IMR-90 (cell line): Measurements from ENCODE around the gene RADX. TPM values are rescaled to one million over a fixed set of nuclear protein-coding genes. Genes with fewer than 3 reads are reported as not detected.

Experiments
- ATAC-seq: fragments of 200-7000 bp; cut with Tn5 transposase; 2 replicates; pipeline ENCODE4 v1.9.1; 2020; ENCODE audit warnings: low read depth, mild to moderate bottlenecking, moderate library complexity
- BruUV-seq: library from RNA; stranded (reverse); fragments of 400-500 nt; replicated peaks from 2 replicates; lab custom pipeline; 2021; lab: Mats Ljungman, UMichigan
- CTCF ChIA-PET: fragments of 300-600 bp; formaldehyde crosslinking; extraction: SDS; loops from one replicate; lab custom pipeline; 2021; ENCODE audit warnings: antibody characterized with exemption; lab: Yijun Ruan, JAX
- POLR2A ChIA-PET: fragments of 300-600 bp; sonication (Branson Sonifier 250); formaldehyde crosslinking; loops from one replicate; lab custom pipeline; 2022; ENCODE audit warnings: antibody characterized with exemption; ENCODE audit not compliant: unreplicated experiment; lab: Charles Lee
- DNase-seq: peaks from one replicate; pipeline ENCODE4 v3.0.0; 2013
- H2AFZ ChIP-seq: replicated peaks from 2 replicates; pipeline ENCODE3; 2013; ENCODE audit warnings: low read length, mild to moderate bottlenecking; ENCODE audit not compliant: poor library complexity
- H2AK5ac ChIP-seq: 2 replicates; pipeline ENCODE4 v1.6.1; 2013; ENCODE audit warnings: low read depth, low read length, inconsistent platforms
- H2AK9ac ChIP-seq: replicated peaks from 2 replicates; pipeline ENCODE3; 2013; ENCODE audit warnings: mild to moderate bottlenecking, low read depth, low read length, moderate library complexity; ENCODE audit not compliant: poor library complexity
- H2BK120ac ChIP-seq: 2 replicates; pipeline ENCODE4 v1.6.1; 2013; ENCODE audit warnings: low read depth, low read length, inconsistent platforms
- H2BK15ac ChIP-seq: 3 replicates; pipeline ENCODE4 v1.6.1; 2013; ENCODE audit warnings: low read depth, low read length, inconsistent platforms
- H2BK20ac ChIP-seq: 2 replicates; pipeline ENCODE4 v1.6.1; 2013; ENCODE audit warnings: low read depth, mild to moderate bottlenecking, inconsistent platforms, low read length, moderate library complexity
- H2BK5ac ChIP-seq: 2 replicates; pipeline ENCODE4 v1.6.1; 2013; ENCODE audit warnings: mild to moderate bottlenecking, low read depth, low read length, inconsistent platforms; ENCODE audit not compliant: poor library complexity, severe bottlenecking
- H3K14ac ChIP-seq: replicated peaks from 2 replicates; pipeline ENCODE4 v1.6.1; 2013; ENCODE audit warnings: low read depth, low read length, inconsistent platforms
- H3K18ac ChIP-seq: 2 replicates; pipeline ENCODE4 v1.6.1; 2013; ENCODE audit warnings: low read depth, low read length, control low read depth
- H3K23ac ChIP-seq: 2 replicates; pipeline ENCODE4 v1.6.1; 2013; ENCODE audit warnings: low read depth, low read length, inconsistent platforms
- H3K27ac ChIP-seq: 2 replicates; pipeline ENCODE4 v1.5.1; 2013; ENCODE audit warnings: mild to moderate bottlenecking, control low read depth, low read length; ENCODE audit not compliant: insufficient read depth
- H3K27me3 ChIP-seq: 2 replicates; pipeline ENCODE4 v1.6.1; 2013; ENCODE audit warnings: low read length; ENCODE audit not compliant: control insufficient read depth, insufficient read depth
- H3K36me3 ChIP-seq: 2 replicates; pipeline ENCODE4 v1.6.1; 2013; ENCODE audit warnings: low read length, mixed read lengths; ENCODE audit not compliant: control insufficient read depth, insufficient read depth
- H3K4ac ChIP-seq: 2 replicates; pipeline ENCODE4 v1.6.1; 2013; ENCODE audit warnings: low read depth, low read length, inconsistent platforms
- H3K4me1 ChIP-seq: 2 replicates; pipeline ENCODE4 v1.6.1; 2013; ENCODE audit warnings: low read length, mixed read lengths; ENCODE audit not compliant: control insufficient read depth, insufficient read depth
- H3K4me2 ChIP-seq: 2 replicates; pipeline ENCODE4 v1.6.1; 2013; ENCODE audit warnings: low read depth, mild to moderate bottlenecking, control low read depth, low read length, moderate library complexity
- H3K4me3 ChIP-seq: 2 replicates; pipeline ENCODE4 v1.5.1; 2013; ENCODE audit warnings: low read depth, mild to moderate bottlenecking, control low read depth, low read length, moderate library complexity; ENCODE audit not compliant: insufficient read depth
- H3K56ac ChIP-seq: 2 replicates; pipeline ENCODE4 v1.6.1; 2013; ENCODE audit warnings: low read length, inconsistent platforms; ENCODE audit not compliant: insufficient read depth; ENCODE audit errors: extremely low read depth
- H3K79me1 ChIP-seq, 2 experiments: 2 replicates each; pipeline ENCODE4 v1.6.1; 2013; ENCODE audit warnings: low read length in 2 of 2, inconsistent platforms in 1 of 2, low read depth in 1 of 2
- H3K9ac ChIP-seq: 2 replicates; pipeline ENCODE4 v1.6.1; 2013; ENCODE audit warnings: low read depth, low read length, control low read depth
- H3K9me1 ChIP-seq: 2 replicates; pipeline ENCODE4 v1.6.1; 2013; ENCODE audit warnings: low read length, inconsistent platforms; ENCODE audit not compliant: insufficient read depth
- H3K9me3 ChIP-seq: 2 replicates; pipeline ENCODE4 v1.6.1; 2013; ENCODE audit warnings: low read length; ENCODE audit not compliant: control insufficient read depth, insufficient read depth
- H4K20me1 ChIP-seq: 2 replicates; pipeline ENCODE4 v1.6.1; 2013; ENCODE audit warnings: low read length, inconsistent platforms; ENCODE audit not compliant: insufficient read depth
- H4K5ac ChIP-seq: 2 replicates; pipeline ENCODE4 v1.6.1; 2013; ENCODE audit warnings: mild to moderate bottlenecking, low read depth, low read length, control low read depth
- H4K8ac ChIP-seq, 2 experiments: 2 replicates each; pipeline ENCODE4 v1.6.1; 2013; ENCODE audit warnings: low read depth in 2 of 2, low read length in 2 of 2, control low read depth in 1 of 2, inconsistent platforms in 1 of 2
- H4K91ac ChIP-seq: 2 replicates; pipeline ENCODE4 v1.6.1; 2013; ENCODE audit warnings: low read depth, low read length, inconsistent platforms; ENCODE audit not compliant: insufficient read depth
- FOS ChIP-seq: fragments of 150-350 bp; IDR thresholded peaks from 2 replicates; pipeline ENCODE4 v1.6.1; 2016; ENCODE audit warnings: low read depth, low read length
- MAFK ChIP-seq: IDR thresholded peaks from 2 replicates; pipeline ENCODE4 v1.6.1; 2012; ENCODE audit warnings: low read depth, low read length, improper control_type of control experiment
- NFE2L2 ChIP-seq: fragments of 150-350 bp; IDR thresholded peaks from 2 replicates; pipeline ENCODE4 v1.6.1; 2016; ENCODE audit warnings: low read depth, mild to moderate bottlenecking, low read length
- POLR2A ChIP-seq: IDR thresholded peaks from 2 replicates; pipeline ENCODE4 v1.6.1; 2012; ENCODE audit warnings: mild to moderate bottlenecking, low read depth, low read length
- WGBS, 2 experiments: methylation state at CpG; one replicate each; pipeline versions ENCODE4 v1.1.5 to v1.1.7; 2013; ENCODE audit warnings: missing lambda C conversion rate in 2 of 2; ENCODE audit not compliant: insufficient read length in 1 of 2; ENCODE audit errors: extremely low coverage in 2 of 2; 5-methylcytosine and 5-hydroxymethylcytosine counted together
- dilution Hi-C: fragments of 300-500 bp; cut with HindIII; formaldehyde crosslinking; loops from one replicate; pipeline ENCODE4 v1.14.3; 2018; ENCODE audit warnings: low sequenced_read_pairs; ENCODE audit not compliant: unreplicated experiment
- in situ Hi-C: fragments of 300-500 bp; cut with MboI; formaldehyde crosslinking; loops from 3 replicates; pipeline ENCODE4 v1.14.3; 2019; ENCODE audit warnings: low sequenced_read_pairs, inconsistent platforms, mixed read lengths
- intact Hi-C: fragments of 100-400 bp; cut with micrococcal nuclease; formaldehyde crosslinking; loops from 2 replicates; pipeline ENCODE4 v1.10.0; 2022
- polyA plus RNA-seq, 3 experiments: library from polyadenylated mRNA; depleted of rRNA; stranded (reverse); fragments of >200 nt; gene quantifications; 2 replicates each; pipeline ENCODE4 v1.2.3, GENCODE V29; 2012; ENCODE audit warnings: low replicate concordance in 1 of 3
- total RNA-seq: library from RNA; depleted of rRNA; stranded (reverse); fragments of >200 nt; gene quantifications from 2 replicates; pipeline ENCODE4 v1.2.3, GENCODE V29; 2012

The RADX gene
- total and polyA plus RNA-seq, 2 of the 4 experiments (the other 2 are of a cell fraction) = 1.6 to 1.8 TPM

GRCh38 chrX:106711375-106711774, 99.6 kb downstream of the RADX start:
- Histone ChIP-seq H3K4ac (no peak overlapping the region), H4K8ac (no peak overlapping the region), H2AFZ (no peak overlapping the region), H3K36me3 (no peaks in the 10 kb centered on the region), H3K23ac (no peak overlapping the region), H4K91ac (no peak overlapping the region), H3K18ac (no peak overlapping the region), H2BK120ac (no peak overlapping the region), H3K9ac (no peak overlapping the region), H3K56ac (no peak overlapping the region), H3K9me1 (no peaks in the 10 kb centered on the region), H3K4me1 (peaks cover 1% of the 10 kb centered on the region; the same call in 1 of the 2 replicates), H4K5ac (no peak overlapping the region), H3K4me2 (no peak overlapping the region), H3K4me3 (no peak overlapping the region), H3K9me3 (no peaks in the 10 kb centered on the region), H2AK5ac (no peak overlapping the region), H3K14ac (no peak overlapping the region), H3K27me3 (no peaks in the 10 kb centered on the region; the same call in 1 of the 2 replicates), H3K79me1 (no peaks in the 10 kb centered on the region), H2BK20ac (no peak overlapping the region), H4K20me1 (no peaks in the 10 kb centered on the region), H3K27ac (no peak overlapping the region), H2BK15ac (no peak overlapping the region), H2AK9ac (no peak overlapping the region), H2BK5ac (no peak overlapping the region)
- dilution Hi-C loops = no loop called here
- ChIA-PET POLR2A (no interaction called here), CTCF (no interaction called here)
- no CpG with 5 or more reads among the region's 4 CpGs for WGBS, 2 experiments
- DNase-seq = no peak
- intact Hi-C loops = no loop called here
- BruUV-seq = no TSS peak
- no peak for ATAC-seq
- in situ Hi-C loops = no loop called here
- TF ChIP-seq MAFK (peak; percentile 41; the same call in 1 of the 2 replicates), NFE2L2 (peak; percentile 73), POLR2A (no peak), FOS (no peak)
